ENCODE data around the gene TAGLN2. TPM values are rescaled to one million over a fixed set of nuclear protein-coding genes. Genes with fewer than 3 reads are reported as not detected.
A peak's percentile ranks its signal among the peaks of the same experiment; 100 is the strongest.

TAGLN2 gene
- total RNA-seq, 3 donors from 2014 or later: 195 to 259 (median 231) TPM

- H3K27me3 ChIP-seq: no peaks in the 10 kb centered on the region
- H3K4me1 ChIP-seq: no peaks in the 10 kb centered on the region
- intact Hi-C loops (cut with DNase I; ENCODE audit: low total_unique reads): loop anchor here (10.0 kb wide), 1 partner anchor 96 kb away; the partner anchor contains the start of gene DUSP23
- DNase-seq (ENCODE audit: low spot score in 2 of 2): no peak
- no peak overlapping the region for H3K27ac ChIP-seq
- H3K36me3 ChIP-seq: no peaks in the 10 kb centered on the region
- no peaks in the 10 kb centered on the region for H3K9me3 ChIP-seq
- no peak for TF ChIP-seq POLR2AphosphoS5 (IDR thresholded peaks at IDR 0.05)
- no peak overlapping the region for H3K4me3 ChIP-seq
Observed at GRCh38 chr1:159880430-159880829, 44.9 kb downstream of the TAGLN2 start.

- H3K4me3 ChIP-seq: no peak overlapping the region
- H3K4me1 ChIP-seq: no peaks in the 10 kb centered on the region
- H3K36me3 ChIP-seq: no peaks in the 10 kb centered on the region
- DNase-seq (ENCODE audit: low spot score in 2 of 2): no peak
- intact Hi-C loops (cut with DNase I; ENCODE audit: low total_unique reads): loop anchor here (10.0 kb wide), 1 partner anchor 95 kb away; the partner anchor contains the start of gene DUSP23
- no peak overlapping the region for H3K27ac ChIP-seq
- TF ChIP-seq CTCF (IDR thresholded peaks at IDR 0.05) (no peak), POLR2AphosphoS5 (IDR thresholded peaks at IDR 0.05) (no peak), POLR2A (IDR thresholded peaks at IDR 0.05) (no peak)
- H3K27me3 ChIP-seq: no peaks in the 10 kb centered on the region
- no peaks in the 10 kb centered on the region for H3K9me3 ChIP-seq
Observed at GRCh38 chr1:159879977-159880376, 45.3 kb downstream of the TAGLN2 start.

GRCh38 chr1:159879136-159879535 is 46.2 kb downstream of the TAGLN2 start:
- TF ChIP-seq CTCF (IDR thresholded peaks at IDR 0.05) (no peak), POLR2AphosphoS5 (IDR thresholded peaks at IDR 0.05) (no peak), POLR2A (IDR thresholded peaks at IDR 0.05) (no peak)
- Histone ChIP-seq H3K27me3 (no peaks in the 10 kb centered on the region), H3K36me3 (no peaks in the 10 kb centered on the region), H3K4me3 (no peak overlapping the region), H3K9me3 (no peaks in the 10 kb centered on the region), H3K27ac (no peak overlapping the region), H3K4me1 (no peaks in the 10 kb centered on the region)
- no peak for DNase-seq (ENCODE audit: low spot score in 2 of 2)
- intact Hi-C loops (cut with DNase I; ENCODE audit: low total_unique reads): no loop called here

- H3K4me3 ChIP-seq: no peak overlapping the region
- no peaks in the 10 kb centered on the region for H3K36me3 ChIP-seq
- H3K4me1 ChIP-seq: no peaks in the 10 kb centered on the region
- H3K27ac ChIP-seq: no peak overlapping the region
- no peaks in the 10 kb centered on the region for H3K27me3 ChIP-seq
- intact Hi-C loops (cut with DNase I; ENCODE audit: low total_unique reads): no loop called here
- H3K9me3 ChIP-seq: no peaks in the 10 kb centered on the region
- TF ChIP-seq POLR2AphosphoS5 (IDR thresholded peaks at IDR 0.05) (no peak), CTCF (IDR thresholded peaks at IDR 0.05) (no peak), POLR2A (IDR thresholded peaks at IDR 0.05) (no peak)
- DNase-seq (ENCODE audit: low spot score in 2 of 2): no peak
Observed at GRCh38 chr1:159877695-159878444, 47.4 kb downstream of the TAGLN2 start.

GRCh38 chr1:159873530-159874143 is 51.7 kb downstream of the TAGLN2 start:
- TF ChIP-seq POLR2A (IDR thresholded peaks at IDR 0.05): no peak
- no peak for TF ChIP-seq CTCF (IDR thresholded peaks at IDR 0.05)
- no peak for TF ChIP-seq POLR2AphosphoS5 (IDR thresholded peaks at IDR 0.05)
- Histone ChIP-seq H3K4me1 (peaks cover 0 to 4% of the 10 kb centered on the region in 2 donors), H3K36me3 (no peaks in the 10 kb centered on the region), H3K9me3 (no peaks in the 10 kb centered on the region), H3K27ac (peak overlapping the region in 1 of 2 donors; percentile 8), H3K4me3 (no peak overlapping the region), H3K27me3 (no peaks in the 10 kb centered on the region)
- DNase-seq (ENCODE audit: low spot score in 2 of 2): no peak
- intact Hi-C loops (cut with DNase I; ENCODE audit: low total_unique reads): no loop called here
